Gastroesophageal sphincter (tissue), 3 donors: ENCODE results near the gene ERCC8.

Source experiments
- EP300 ChIP-seq: sonication (generic); formaldehyde crosslinking; IDR thresholded peaks from one replicate; pipeline ENCODE4 v1.6.1; 2017; ENCODE audit warnings: antibody characterized with exemption, mild to moderate bottlenecking
- POLR2A ChIP-seq, 2 donors: fragments of 450-650 bp; IDR thresholded peaks; one replicate each; pipeline ENCODE4 v1.6.1; 2017; ENCODE audit warnings: antibody characterized with exemption in 2 of 2, mild to moderate bottlenecking in 2 of 2, moderate library complexity in 1 of 2
- POLR2AphosphoS5 ChIP-seq: sonication (generic); formaldehyde crosslinking; IDR thresholded peaks from one replicate; pipeline ENCODE4 v1.6.1; 2017; ENCODE audit warnings: antibody characterized with exemption
- TF ChIP-seq, protein P1 (sequence below), 4 experiments: fragments of 200-600 bp in 2 of 4; fragments of 450-650 bp in 2 of 4; sonication (generic) in 1 of 4; IDR thresholded peaks; one replicate each; pipeline ENCODE4 v1.5.1; 2017 to 2019; ENCODE audit warnings: antibody characterized with exemption in 4 of 4, mild to moderate bottlenecking in 2 of 4, moderate library complexity in 2 of 4

DNA sequence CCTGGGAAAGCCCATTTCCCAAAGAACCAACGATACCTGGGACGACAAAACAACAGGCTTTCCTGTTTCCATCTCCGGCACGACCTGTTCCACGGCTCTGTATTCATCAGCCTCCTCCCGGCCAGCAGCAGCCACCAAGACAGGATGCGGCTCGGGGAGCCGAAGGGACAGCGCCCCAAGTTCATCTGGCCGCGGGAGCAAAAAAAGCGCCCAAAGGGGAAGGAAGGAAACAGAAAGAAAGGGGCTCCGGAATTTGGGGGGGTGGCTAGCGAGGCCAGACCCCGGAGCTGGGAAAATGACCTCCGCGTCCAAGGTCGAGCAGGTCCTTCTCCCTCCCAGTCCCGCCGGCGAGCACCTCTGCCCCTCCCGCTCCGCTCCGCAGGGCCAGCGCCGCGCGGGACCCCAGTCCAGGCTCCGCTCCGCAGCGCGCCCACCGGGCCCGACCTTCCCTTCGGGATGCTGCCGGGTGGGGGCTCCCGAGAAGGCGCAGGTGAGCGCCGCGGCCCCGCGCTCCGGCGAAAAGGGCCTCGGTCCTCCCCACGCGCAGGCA lies 101.4 kb downstream of the ERCC8 start:
- TF ChIP-seq, protein P1, sequence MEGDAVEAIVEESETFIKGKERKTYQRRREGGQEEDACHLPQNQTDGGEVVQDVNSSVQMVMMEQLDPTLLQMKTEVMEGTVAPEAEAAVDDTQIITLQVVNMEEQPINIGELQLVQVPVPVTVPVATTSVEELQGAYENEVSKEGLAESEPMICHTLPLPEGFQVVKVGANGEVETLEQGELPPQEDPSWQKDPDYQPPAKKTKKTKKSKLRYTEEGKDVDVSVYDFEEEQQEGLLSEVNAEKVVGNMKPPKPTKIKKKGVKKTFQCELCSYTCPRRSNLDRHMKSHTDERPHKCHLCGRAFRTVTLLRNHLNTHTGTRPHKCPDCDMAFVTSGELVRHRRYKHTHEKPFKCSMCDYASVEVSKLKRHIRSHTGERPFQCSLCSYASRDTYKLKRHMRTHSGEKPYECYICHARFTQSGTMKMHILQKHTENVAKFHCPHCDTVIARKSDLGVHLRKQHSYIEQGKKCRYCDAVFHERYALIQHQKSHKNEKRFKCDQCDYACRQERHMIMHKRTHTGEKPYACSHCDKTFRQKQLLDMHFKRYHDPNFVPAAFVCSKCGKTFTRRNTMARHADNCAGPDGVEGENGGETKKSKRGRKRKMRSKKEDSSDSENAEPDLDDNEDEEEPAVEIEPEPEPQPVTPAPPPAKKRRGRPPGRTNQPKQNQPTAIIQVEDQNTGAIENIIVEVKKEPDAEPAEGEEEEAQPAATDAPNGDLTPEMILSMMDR (IDR thresholded peaks at IDR 0.05): no peak
- TF ChIP-seq POLR2AphosphoS5 (no peak), POLR2A (IDR thresholded peaks at IDR 0.05) (no peak), EP300 (no peak)
